H9 (cell line): ENCODE measurements around the gene MMP14. TPM values are rescaled to one million over a fixed set of nuclear protein-coding genes. Genes with fewer than 3 reads are reported as not detected.

ENCODE experiments used
- DNase-seq: peaks from one replicate; pipeline ENCODE4 v3.0.0-alpha.2; 2017
- H2AFZ ChIP-seq: one replicate; pipeline ENCODE4 v1.6.1; 2013; ENCODE audit warnings: mild to moderate bottlenecking, low read length, control low read depth, moderate library complexity
- H2AK5ac ChIP-seq: 2 replicates; pipeline ENCODE4 v1.6.1; 2013; ENCODE audit warnings: low read length, control low read depth, mixed read lengths; ENCODE audit not compliant: insufficient read length
- H2BK120ac ChIP-seq: one replicate; pipeline ENCODE4 v1.6.1; 2013; ENCODE audit warnings: low read depth, mild to moderate bottlenecking, low read length, control low read depth, inconsistent platforms; ENCODE audit not compliant: poor library complexity, severe bottlenecking
- H2BK12ac ChIP-seq: 2 replicates; pipeline ENCODE4 v1.6.1; 2013; ENCODE audit warnings: low read length, control low read depth, mixed read lengths, low read depth; ENCODE audit not compliant: insufficient read length
- H2BK15ac ChIP-seq: 2 replicates; pipeline ENCODE4 v1.6.1; 2013; ENCODE audit warnings: low read depth, low read length, control low read depth
- H2BK20ac ChIP-seq: one replicate; pipeline ENCODE4 v1.6.1; 2013; ENCODE audit warnings: low read depth, mild to moderate bottlenecking, low read length, control low read depth, inconsistent platforms; ENCODE audit not compliant: poor library complexity, severe bottlenecking
- H2BK5ac ChIP-seq: 2 replicates; pipeline ENCODE4 v1.6.1; 2013; ENCODE audit warnings: low read length, control low read depth, mixed read lengths; ENCODE audit not compliant: insufficient read length
- H3K14ac ChIP-seq: 2 replicates; pipeline ENCODE4 v1.6.1; 2013; ENCODE audit warnings: low read length, control low read depth; ENCODE audit not compliant: insufficient read depth
- H3K18ac ChIP-seq: 2 replicates; pipeline ENCODE4 v1.6.1; 2013; ENCODE audit warnings: low read depth, mild to moderate bottlenecking, mixed read lengths, low read length, control low read depth; ENCODE audit not compliant: insufficient read length
- H3K23ac ChIP-seq: 2 replicates; pipeline ENCODE4 v1.6.1; 2013; ENCODE audit warnings: low read length, control low read depth, mixed read lengths, low read depth; ENCODE audit not compliant: insufficient read length
- H3K23me2 ChIP-seq: 2 replicates; pipeline ENCODE4 v1.6.1; 2013; ENCODE audit warnings: low read depth, mild to moderate bottlenecking, mixed read lengths, low read length, control low read depth; ENCODE audit not compliant: insufficient read length, poor library complexity, severe bottlenecking
- H3K27ac ChIP-seq: 2 replicates; pipeline ENCODE4 v1.5.1; 2013; ENCODE audit warnings: low read length, control low read depth, mixed read lengths, low read depth; ENCODE audit not compliant: insufficient read length
- H3K27me3 ChIP-seq: 2 replicates; pipeline ENCODE4 v1.6.1; 2013; ENCODE audit warnings: low read length, control low read depth, inconsistent platforms; ENCODE audit not compliant: insufficient read depth
- H3K4ac ChIP-seq: 2 replicates; pipeline ENCODE4 v1.6.1; 2013; ENCODE audit warnings: low read depth, mild to moderate bottlenecking, control low read depth, inconsistent platforms, low read length, moderate library complexity
- H3K4me1 ChIP-seq: 2 replicates; pipeline ENCODE4 v1.6.1; 2013; ENCODE audit warnings: low read length, control low read depth, inconsistent platforms; ENCODE audit not compliant: insufficient read depth
- H3K4me2 ChIP-seq: 2 replicates; pipeline ENCODE4 v1.6.1; 2013; ENCODE audit warnings: low read length, control low read depth, mixed read lengths; ENCODE audit not compliant: insufficient read length, insufficient read depth
- H3K56ac ChIP-seq: 2 replicates; pipeline ENCODE4 v1.6.1; 2013; ENCODE audit warnings: low read depth, mild to moderate bottlenecking, mixed read lengths, low read length, control low read depth; ENCODE audit not compliant: insufficient read length
- H3K79me1 ChIP-seq: 2 replicates; pipeline ENCODE4 v1.6.1; 2013; ENCODE audit warnings: low read depth, mild to moderate bottlenecking, moderate library complexity, low read length, control low read depth, inconsistent platforms; ENCODE audit not compliant: insufficient read depth, poor library complexity, severe bottlenecking
- H3K79me2 ChIP-seq: 2 replicates; pipeline ENCODE4 v1.6.1; 2013; ENCODE audit warnings: low read length, control low read depth, inconsistent platforms; ENCODE audit not compliant: insufficient read depth
- H3K9ac ChIP-seq: 2 replicates; pipeline ENCODE4 v1.6.1; 2013; ENCODE audit warnings: low read length, control low read depth, mixed read lengths; ENCODE audit not compliant: insufficient read length; ENCODE audit errors: extremely low read depth
- H3K9me3 ChIP-seq: one replicate; pipeline ENCODE4 v1.6.1; 2013; ENCODE audit warnings: low read depth, low read length, inconsistent platforms; ENCODE audit not compliant: control insufficient read depth
- H3T11ph ChIP-seq: one replicate; pipeline ENCODE4 v1.6.1; 2013; ENCODE audit warnings: mild to moderate bottlenecking, low read length, control low read depth, inconsistent platforms
- H4K20me1 ChIP-seq: one replicate; pipeline ENCODE4 v1.6.1; 2013; ENCODE audit not compliant: control insufficient read depth, insufficient read length, insufficient read depth
- H4K5ac ChIP-seq: 2 replicates; pipeline ENCODE4 v1.6.1; 2013; ENCODE audit warnings: low read depth, mild to moderate bottlenecking, mixed read lengths, low read length, control low read depth; ENCODE audit not compliant: insufficient read length
- H4K8ac ChIP-seq: replicated peaks from 2 replicates; pipeline ENCODE4 v1.6.1; 2013; ENCODE audit warnings: low read length, control low read depth, mixed read lengths, low read depth; ENCODE audit not compliant: insufficient read length
- H4K91ac ChIP-seq: 2 replicates; pipeline ENCODE4 v1.6.1; 2013; ENCODE audit warnings: low read depth, mild to moderate bottlenecking, moderate library complexity, mixed read lengths, low read length, control low read depth; ENCODE audit not compliant: insufficient read length
- H3K27ac Mint-ChIP-seq, 3 experiments: 2 replicates in 2 of 3; 3 replicates in 1 of 3; pipeline ENCODE4 v1.8.0; 2020 to 2021; ENCODE audit warnings: mixed read lengths in 3 of 3, mild to moderate bottlenecking in 1 of 3, moderate library complexity in 1 of 3
- H3K27me3 Mint-ChIP-seq: 2 replicates; pipeline ENCODE4 v1.8.0; 2021; ENCODE audit warnings: low read depth, mild to moderate bottlenecking, moderate library complexity, mixed read lengths
- H3K36me3 Mint-ChIP-seq, 3 experiments: 2 replicates in 2 of 3; 3 replicates in 1 of 3; pipeline ENCODE4 v1.8.0; 2020 to 2021; ENCODE audit warnings: low read depth in 3 of 3, mixed read lengths in 3 of 3; ENCODE audit not compliant: insufficient read depth in 1 of 3
- H3K4me1 Mint-ChIP-seq, 2 experiments: 2 replicates each; pipeline ENCODE4 v1.8.0; 2020; ENCODE audit warnings: mixed read lengths in 2 of 2
- H3K4me3 Mint-ChIP-seq, 2 experiments: 2 replicates in 1 of 2; 3 replicates in 1 of 2; pipeline ENCODE4 v1.8.0; 2020 to 2021; ENCODE audit warnings: mild to moderate bottlenecking in 2 of 2, mixed read lengths in 2 of 2, moderate library complexity in 1 of 2
- H3K9me3 Mint-ChIP-seq, 2 experiments: 2 replicates in 1 of 2; 3 replicates in 1 of 2; pipeline ENCODE4 v1.8.0; 2020; ENCODE audit warnings: mild to moderate bottlenecking in 2 of 2, mixed read lengths in 2 of 2, moderate library complexity in 1 of 2
- CTCF ChIP-seq: fragments of 200-600 bp; sonication (generic); conservative IDR thresholded peaks from 3 replicates; pipeline ENCODE4 v1.8.0; 2021; ENCODE audit warnings: antibody characterized with exemption, mild to moderate bottlenecking
- WGBS: extraction: QIAGEN DNeasy Blood & Tissue Kit; methylation state at CpG from one replicate; pipeline ENCODE4 v1.1.7; 2013; ENCODE audit warnings: missing lambda C conversion rate, low lambda C conversion rate, mixed read lengths; ENCODE audit not compliant: insufficient read length; ENCODE audit errors: extremely low coverage; 5-methylcytosine and 5-hydroxymethylcytosine counted together
- total RNA-seq: library from RNA; stranded (reverse); gene quantifications from 2 replicates; pipeline ENCODE4 v1.2.1, GENCODE V29; 2021

The MMP14 gene
- total RNA-seq, 1 experiment from 2014 or later = 56.5 TPM

GRCh38 chr14:22849212-22849819, 12.9 kb downstream of the MMP14 start:
- peaks cover 21 to 27% of the 10 kb centered on the region in 2 experiments for H3K4me1 Mint-ChIP-seq
- no peak for TF ChIP-seq CTCF
- Histone ChIP-seq H3K27ac (no peak overlapping the region), H4K5ac (no peak overlapping the region), H3K23me2 (no peaks in the 10 kb centered on the region), H2AFZ (no peak overlapping the region), H4K20me1 (no peaks in the 10 kb centered on the region), H2BK120ac (no peak overlapping the region), H4K91ac (no peak overlapping the region), H3K14ac (peak overlapping the region; percentile 17; the same call in 1 of the 2 replicates), H3K56ac (no peak overlapping the region), H2BK20ac (no peak overlapping the region), H3K4me1 (peaks cover 2% of the 10 kb centered on the region; the same call in 1 of the 2 replicates), H3K79me1 (no peaks in the 10 kb centered on the region), H3K79me2 (no peaks in the 10 kb centered on the region), H3K23ac (no peak overlapping the region), H3K18ac (peak overlapping the region; percentile 29), H2BK15ac (no peak overlapping the region), H2AK5ac (no peak overlapping the region), H4K8ac (no peak overlapping the region), H3K4me2 (no peak overlapping the region), H3K9me3 (no peaks in the 10 kb centered on the region), H2BK5ac (no peak overlapping the region), H3T11ph (no peak overlapping the region), H2BK12ac (no peak overlapping the region), H3K27me3 (no peaks in the 10 kb centered on the region), H3K4ac (no peak overlapping the region), H3K9ac (no peak overlapping the region)
- WGBS = no CpG with 5 or more reads among the region's 19 CpGs
- H3K36me3 Mint-ChIP-seq = peaks cover 7 to 24% (median 20%) of the 10 kb centered on the region in 3 experiments
- H3K9me3 Mint-ChIP-seq = no peaks in the 10 kb centered on the region
- DNase-seq = no peak
- H3K27ac Mint-ChIP-seq = peak overlapping the region in 1 of 3 experiments; percentile 88; a peak in 2 of 7 replicates
- H3K4me3 Mint-ChIP-seq = no peak overlapping the region
- no peaks in the 10 kb centered on the region; the same call in 1 of the 2 replicates for H3K27me3 Mint-ChIP-seq
